Measurements from ENCODE around the gene VENTX.
"Not testable (repeated sequence)": the region's sequence is repeated elsewhere in the genome, so short reads cannot be mapped to it uniquely, and the experiment has no call there.

Gene VENTX

DNA sequence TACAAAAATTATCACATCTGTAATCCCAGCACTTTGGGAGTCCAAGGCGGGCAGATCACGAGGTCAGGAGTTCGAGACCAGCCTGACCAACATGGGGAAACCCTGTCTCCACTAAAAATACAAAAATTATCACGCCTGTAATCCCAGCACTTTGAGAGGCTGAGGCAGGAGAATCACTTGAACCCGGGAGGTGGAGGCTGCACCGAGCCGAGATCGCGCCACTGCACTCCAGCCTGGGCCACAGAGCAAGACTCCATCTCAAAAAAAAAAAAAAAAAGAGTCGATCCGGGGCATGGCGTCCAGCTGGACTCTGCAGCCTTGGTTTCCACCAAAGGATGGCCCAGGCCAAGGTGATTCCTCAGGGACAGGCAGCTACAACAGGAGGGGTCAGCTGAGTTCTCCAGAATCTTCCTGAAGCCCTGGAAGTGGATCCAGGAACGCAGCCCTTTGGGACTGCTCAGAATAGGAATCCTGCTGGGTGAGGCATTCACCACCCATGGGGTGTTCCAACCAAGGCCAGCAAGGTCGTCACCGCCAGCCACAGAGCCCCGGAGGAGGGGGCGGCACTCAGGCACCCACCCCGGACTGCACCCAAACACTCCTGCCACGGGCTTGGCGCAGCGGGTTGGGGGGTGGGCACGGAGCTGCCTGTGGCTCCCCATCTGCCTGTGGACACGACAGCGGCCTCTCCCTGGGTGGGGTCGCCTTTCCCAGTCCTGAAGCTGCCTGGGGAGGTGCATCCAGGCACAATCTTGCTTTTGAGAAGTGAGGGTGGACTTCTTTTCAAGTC lies 19.7 kb upstream of the VENTX start:
- DNase-seq: no peak

DNA sequence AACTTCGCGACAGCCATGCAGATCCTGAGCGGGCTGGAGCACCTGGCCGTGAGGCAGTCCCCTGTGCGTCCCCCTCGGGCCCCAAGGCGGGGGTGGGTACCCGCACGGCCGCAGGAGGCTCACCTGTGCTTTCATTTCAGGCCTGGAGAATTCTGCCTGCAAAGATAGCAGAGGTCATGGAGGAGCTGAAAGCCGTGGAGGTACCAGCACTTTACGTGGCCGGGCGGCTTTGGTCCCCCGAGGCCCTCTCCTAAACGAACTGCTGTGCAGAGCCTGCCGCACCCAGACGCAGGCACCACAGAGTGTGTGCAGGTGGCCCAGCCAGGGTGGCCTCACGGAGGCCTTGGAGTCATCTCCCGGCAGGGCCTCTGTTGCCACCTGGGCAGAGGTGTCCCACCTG lies 18.8 kb upstream of the VENTX start:
- DNase-seq: no peak

GRCh38 chr10:133219782-133220181 lies 17.9 kb upstream of the VENTX start:
- DNase-seq: no peak

- DNase-seq: no peak
Observed at GRCh38 chr10:133221331-133221730, 16.3 kb upstream of the VENTX start.

DNA sequence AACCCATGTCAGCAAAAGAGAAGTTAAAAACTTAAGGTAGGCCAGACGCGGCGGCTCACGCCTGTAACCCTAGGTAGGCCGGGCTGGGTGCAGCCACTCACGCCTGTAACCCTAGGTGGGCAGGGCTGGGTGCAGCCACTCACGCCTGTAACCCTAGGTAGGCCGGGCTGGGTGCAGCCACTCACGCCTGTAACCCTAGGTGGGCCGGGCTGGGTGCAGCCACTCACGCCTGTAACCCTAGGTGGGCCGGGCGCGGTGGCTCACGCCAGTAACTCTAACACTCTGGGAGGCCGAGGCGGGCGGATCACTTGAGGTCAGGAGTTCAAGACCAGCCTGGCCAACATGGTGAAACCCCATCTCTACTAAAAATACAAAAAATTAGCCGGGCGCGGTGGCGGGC lies 15.9 kb upstream of the VENTX start:
- not testable (repeated sequence) for DNase-seq

DNA sequence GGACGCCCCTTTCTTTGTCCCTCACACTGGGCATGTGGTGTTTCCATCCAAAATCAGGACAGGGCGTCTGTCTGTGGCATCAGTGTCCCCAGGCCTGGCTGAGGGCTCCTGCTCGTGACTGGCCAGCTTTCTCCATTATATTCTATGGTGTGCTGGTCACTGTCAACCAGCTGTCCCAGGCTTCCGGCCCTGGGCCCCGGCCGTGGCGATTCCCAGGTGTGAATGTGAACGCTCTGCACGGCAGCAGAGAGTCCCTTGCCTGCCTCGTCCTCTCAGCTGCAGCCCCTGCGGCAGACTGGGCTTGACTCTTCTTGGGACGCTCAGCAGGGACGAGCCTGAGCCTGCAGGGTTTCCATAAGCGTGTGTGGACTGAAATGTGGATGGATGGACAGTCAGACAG lies 13.6 kb upstream of the VENTX start:
- no peak for DNase-seq

DNA sequence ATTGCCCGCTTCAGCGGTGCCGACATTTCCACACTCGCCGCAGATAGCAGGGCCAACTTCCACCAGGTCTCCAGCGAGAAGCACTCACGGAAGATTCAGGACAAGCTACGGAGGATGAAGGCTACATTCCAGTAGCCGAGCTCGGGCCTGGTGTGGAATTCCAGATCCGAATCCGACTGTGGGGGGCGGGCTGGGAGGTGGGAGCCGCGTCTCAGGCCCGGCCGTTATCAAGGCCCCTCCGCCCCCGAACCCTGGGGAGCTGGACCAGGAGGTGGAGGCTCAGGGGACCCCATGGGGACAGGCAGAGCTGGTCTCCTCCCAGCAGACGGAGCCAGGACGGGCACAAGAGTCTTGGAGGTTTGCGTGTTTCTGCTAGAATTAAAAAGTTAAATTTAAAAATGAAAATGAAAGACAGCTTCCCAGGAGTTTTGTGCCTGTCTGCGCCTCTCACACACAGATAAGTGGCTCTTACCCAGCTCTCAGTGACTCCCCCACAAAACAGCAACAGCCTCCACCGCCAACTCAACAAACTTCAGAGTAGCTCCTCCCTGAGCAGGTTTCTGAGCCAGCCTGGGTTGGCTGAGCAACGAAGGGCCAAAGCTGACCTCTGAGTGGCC lies 12.8 kb upstream of the VENTX start:
- no peak for DNase-seq

- DNase-seq: no peak
Observed at GRCh38 chr10:133225707-133226191, 11.9 kb upstream of the VENTX start.

DNA sequence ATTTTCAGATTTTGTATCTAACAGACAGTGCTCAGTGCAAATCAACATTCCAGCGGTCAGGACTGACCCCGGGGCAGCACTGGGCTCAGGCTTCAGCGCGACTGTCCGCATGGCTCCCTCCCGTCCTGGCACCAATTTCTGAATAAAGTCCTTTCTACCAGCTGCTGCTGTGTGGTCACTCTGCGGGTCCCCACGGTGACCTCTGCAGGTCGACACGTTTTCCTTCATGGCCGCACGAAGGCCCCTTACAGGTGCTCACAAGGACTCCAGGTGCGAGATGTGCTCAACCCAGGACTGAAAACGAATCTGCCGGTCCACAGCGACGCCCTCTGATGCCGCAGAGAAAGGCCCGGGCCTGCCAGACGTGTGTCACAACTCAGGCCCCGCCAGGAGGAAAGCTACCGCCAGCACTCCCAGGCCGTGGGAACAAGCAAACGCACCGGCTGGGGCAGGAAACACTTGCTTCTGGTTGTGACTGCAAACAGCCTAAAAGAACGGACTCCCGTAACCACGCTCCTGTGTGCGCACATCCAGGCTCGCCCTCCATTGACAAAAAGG lies 11.3 kb upstream of the VENTX start:
- no peak for DNase-seq

DNA sequence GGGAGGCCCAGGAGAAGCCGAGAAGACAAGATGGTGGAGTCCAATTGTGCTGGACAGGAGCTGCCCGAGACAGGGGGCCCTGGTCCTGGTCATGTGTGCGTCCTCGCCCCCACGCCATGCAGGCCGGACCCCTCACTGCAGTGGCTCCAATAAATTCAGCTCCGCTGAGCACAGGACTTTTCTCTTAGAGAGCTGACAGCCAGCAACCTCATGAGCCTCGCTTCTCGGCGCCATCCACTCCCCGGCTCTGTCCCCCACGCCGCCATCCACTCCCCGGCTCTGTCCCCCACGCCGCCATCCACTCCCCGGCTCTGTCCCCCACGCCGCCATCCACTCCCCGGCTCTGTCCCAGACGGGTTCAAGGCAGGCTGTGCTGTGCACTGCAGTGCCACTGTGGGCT lies 10.4 kb upstream of the VENTX start:
- no peak for DNase-seq

DNA sequence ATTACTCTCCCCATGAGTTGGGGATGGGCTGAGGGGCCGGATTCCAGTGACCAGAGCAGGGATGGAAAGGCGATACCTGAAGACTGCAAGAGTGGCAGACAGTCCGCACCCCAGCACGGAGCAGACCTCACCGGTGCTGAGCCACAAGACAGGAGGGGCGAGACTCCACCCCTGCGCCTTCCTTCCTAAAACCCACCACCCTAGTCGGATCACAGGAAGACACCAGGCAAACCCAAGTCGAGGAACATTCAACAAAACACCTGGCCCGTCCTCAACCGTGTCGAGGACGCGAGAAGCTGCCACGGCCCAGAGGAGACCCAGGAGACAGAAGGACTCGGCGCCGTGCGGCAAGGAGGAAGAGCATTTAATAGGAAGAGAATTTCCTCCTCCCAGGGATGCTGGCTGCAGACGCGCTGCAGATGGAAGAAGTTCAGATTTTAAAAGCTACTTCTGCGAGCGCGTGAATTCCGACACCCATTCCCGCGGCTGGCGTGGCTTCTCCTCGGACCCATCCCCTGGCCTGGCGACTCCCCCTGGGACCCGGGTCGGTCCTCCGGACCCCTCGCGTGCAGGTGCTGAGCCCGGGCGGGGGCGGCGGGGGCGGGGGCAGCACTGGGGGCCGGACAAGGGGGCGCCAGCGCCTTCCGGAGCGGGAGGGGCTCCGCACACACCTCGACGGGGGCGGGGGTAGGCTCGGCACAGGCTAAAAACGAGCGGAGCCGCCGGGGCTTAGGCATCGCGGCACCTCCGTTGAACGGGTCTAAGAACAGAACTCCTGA lies 8.2 kb upstream of the VENTX start:
- no peak for DNase-seq

- no peak for DNase-seq
Observed at GRCh38 chr10:133230044-133230361, 7.7 kb upstream of the VENTX start, which contains the start of gene UTF1. UTF1 (plus strand) TSS chr10:133230217; CDS start chr10:133230289, 72 bp downstream.

DNA sequence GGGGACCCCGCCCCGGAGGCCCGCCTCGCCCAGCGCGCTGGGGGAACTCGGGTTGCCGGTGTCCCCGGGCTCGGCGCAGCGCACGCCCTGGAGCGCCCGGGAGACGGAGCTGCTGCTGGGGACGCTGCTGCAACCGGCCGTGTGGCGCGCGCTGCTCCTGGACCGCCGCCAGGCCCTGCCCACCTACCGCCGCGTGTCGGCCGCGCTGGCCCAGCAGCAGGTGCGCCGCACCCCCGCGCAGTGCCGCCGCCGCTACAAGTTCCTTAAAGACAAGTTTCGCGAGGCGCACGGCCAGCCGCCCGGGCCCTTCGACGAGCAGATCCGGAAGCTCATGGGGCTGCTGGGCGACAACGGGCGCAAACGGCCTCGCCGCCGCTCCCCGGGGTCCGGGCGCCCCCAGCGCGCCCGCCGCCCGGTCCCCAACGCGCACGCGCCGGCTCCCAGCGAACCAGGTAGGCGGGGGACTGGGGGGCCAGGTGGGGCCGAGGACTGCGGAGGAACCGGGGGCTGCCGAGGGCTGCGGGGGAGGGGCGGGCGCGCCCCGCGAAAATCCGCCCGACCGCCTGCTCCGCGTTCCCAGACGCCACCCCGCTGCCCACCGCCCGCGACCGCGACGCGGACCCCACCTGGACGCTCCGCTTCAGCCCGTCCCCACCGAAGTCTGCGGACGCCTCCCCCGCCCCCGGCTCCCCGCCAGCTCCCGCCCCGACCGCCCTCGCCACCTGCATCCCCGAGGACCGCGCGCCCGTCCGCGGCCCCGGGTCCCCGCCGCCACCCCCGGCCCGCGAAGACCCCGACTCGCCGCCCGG lies 7.1 kb upstream of the VENTX start:
- DNase-seq: no peak

DNA sequence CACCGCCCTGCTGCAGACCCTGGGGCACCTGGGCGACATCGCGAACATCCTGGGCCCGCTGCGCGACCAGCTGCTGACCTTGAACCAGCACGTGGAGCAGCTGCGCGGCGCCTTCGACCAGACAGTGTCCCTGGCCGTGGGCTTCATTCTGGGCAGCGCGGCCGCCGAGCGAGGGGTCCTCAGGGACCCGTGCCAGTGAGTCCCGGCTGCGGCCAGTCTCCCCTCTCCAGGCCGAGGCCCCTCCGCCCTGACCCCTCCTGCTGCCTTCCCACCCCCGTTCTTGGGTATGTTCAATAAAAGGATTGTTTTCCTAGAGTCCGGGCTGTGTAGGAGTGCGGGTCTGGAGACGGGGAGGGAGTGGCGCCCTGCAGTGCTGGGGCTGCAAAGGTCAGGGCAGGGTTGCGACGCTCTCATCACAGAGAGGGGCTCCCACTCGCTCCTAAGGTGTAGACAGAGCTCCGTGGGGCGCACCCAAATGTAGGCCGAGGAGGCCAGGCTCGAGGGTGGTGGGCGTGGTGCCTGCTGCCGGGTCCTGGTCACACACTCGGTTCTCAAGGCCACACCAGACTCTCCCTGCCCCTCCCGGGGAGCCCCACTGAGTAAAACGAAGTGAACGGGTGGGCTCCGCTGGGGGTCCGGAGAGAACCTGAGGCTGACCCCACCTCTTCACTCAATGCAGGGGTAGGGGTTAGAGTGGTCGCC lies 6.3 kb upstream of the VENTX start:
- no peak for DNase-seq

DNA sequence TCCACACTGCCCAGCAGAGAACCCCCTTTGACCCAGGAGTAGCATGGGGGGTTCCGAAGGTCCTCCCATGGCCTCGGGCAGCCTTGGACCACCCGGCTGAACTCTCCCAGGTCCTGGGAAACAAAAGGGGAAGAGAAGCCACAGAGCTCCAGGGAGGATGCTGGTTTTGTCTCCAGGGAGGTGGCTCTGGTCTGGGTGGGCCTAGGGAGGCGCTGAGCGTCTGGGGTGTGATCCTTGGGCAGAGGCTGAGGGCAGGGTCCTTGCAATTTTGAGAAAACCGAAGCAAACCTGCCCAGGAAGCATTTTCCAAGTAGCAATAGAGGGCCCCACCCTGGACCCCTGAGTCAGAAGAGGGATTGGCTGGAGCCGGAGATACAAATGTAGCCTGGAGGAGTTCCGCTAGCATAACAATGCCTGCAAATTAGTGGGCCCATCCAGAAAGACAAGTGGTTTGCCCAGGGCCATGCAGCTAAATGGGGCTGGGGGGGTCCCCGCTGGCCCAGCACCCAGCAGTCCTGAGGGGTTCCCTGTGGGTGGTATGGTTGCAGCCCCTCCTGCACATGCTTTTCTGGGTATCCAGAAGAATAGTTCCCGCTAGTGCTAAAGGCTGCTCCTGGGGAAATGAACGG lies 5.6 kb upstream of the VENTX start:
- no peak for DNase-seq

DNA sequence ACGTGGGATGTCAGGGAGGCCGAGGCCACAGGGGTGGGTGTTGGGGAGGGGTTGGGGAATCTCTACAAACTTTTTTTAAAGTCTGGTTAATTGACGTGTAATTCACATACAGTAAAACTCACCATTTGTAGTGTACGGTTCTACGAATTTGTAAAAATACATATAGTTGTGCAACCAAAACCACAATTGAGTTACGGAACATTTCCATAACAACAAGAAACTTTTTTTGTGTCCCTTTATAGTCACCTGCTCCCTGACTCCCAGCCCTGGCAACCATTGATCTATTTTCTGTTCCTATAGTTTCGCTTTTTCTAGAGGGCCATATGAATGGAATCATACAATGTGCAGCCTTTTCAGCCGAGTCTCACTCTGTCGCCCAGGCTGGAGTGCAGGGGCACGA lies 2.9 kb upstream of the VENTX start:
- not testable (repeated sequence) for DNase-seq

DNA sequence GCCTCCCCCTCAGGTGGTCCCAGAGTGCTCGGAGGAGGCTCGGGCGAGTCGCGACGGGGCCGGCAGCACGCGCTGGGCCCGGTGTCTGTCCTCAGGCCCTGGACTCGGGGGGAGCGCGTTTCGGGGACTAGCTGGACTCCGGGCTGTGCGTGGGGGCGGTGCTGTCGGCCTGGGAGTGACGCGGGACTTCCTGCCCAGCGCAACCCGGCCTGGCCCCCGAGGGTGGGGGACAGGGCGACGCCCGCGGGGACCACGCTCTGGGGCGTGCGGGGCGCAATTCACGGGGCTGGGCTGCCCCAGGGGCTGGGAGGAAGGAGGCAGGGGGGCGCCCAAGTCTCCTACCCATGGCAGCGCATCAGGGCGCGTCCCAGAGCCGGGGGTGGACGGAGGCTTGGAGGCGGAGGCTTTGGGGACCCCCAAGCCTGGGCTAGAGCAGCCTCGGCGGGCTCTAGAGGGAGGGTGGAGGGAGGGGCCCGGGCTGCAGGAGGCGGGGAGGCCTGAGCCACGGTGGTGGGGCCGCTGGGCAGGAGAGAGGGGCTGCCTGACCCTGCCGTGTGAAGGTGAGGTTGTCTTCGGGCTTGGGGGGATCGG lies 2.3 kb upstream of the VENTX start:
- DNase-seq: no peak

DNA sequence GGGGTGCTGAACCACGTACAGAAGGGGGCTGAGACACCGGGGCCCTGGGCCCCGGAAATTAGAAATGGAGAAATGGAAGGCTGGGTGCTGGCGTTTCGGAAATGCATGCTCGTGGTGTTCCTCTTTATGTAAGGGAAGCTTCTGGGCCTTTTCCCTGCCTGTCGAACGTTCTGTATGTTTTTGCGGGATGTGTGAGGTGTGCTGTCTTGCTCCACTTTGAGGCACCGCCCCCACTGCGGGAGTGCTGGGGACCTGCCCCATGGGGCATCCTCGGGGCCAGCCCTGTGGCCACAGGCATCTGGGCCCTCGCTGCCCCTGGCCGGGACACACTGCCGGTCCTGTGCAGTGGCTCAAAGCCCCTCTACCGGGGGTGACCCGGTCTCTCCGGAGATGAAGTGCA lies 1.7 kb upstream of the VENTX start:
- DNase-seq: no peak

DNA sequence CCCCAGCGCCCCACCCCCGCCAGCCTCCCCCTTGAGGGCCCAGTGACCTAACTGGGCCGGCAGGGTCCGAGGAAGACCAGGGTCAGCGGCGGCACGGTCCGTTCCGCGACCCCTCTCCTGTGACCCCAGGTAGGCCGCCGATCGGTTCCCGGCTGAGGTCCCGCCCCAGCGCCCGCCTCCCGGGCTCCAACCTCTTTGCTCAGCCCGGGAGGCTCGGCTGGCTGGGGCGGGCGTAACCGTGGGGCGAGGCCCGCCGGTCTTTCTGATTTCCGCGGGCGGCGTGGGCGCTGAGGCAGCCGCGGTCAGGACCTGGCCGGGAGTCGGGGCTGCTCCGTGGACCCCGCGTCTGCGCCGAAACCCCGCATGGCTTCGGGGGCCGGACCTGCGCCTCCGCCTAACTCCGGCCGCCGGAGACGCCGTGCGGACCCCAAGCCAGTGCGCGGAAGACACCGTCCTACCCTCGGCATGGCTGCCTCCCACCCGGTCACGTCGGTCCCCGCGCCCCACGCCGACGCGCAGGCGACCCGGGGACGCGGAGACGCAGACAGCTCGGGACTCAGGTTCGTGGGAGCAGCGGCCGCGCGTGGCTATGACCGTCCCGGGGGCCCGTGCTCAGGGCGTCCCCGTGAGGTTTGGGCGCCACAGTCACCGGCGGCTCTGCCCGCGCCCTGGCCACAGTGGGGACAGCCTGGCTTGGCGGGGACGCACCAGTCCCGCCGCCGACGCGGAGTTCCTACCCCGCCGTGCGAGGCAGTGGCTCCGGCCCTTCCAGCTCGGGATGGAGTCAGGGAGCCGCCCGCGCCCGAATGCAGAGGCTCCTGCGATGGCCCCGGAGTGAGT lies 1.0 kb upstream of the VENTX start:
- DNase-seq: no peak

DNA sequence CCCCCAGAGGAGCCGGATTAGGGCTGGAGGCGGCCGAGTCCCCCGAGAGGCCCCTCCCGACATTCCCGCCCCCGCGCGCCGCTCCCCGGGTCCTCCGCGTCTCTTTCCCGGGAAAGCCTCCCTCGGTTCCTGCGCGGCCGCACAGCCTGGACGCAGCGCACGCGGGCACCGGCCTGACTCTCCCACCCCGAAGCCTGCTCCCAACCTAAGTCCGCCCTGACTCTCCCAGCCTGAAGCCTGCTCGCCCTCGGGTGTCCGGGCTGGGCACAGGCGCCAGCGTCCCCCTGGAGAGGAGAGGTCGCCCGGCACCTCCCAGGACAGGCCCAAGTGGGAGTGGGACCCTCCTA lies 441 bp upstream of the VENTX start:
- no peak for DNase-seq

Measured in DMS79 (cell line).